Thoracic aorta (tissue), 2 donors: Measurements from ENCODE around the gene EXOC8. TPM values are rescaled to one million over a fixed set of nuclear protein-coding genes. Genes with fewer than 3 reads are reported as not detected.

ENCODE experiments used
- ATAC-seq: fragments of 150-250 bp; one replicate; pipeline ENCODE4 v1.8.0; 2017; ENCODE audit warnings: low read depth; ENCODE audit not compliant: insufficient number of reproducible peaks, low FRiP score
- DNase-seq: peaks from one replicate; pipeline ENCODE4 v3.0.0-alpha.2; 2020; ENCODE audit warnings: low spot score
- H3K27ac ChIP-seq, 2 donors: fragments of 200-600 bp; sonication (generic); 1 replicate in 1 of 2; 2 replicates in 1 of 2; pipeline ENCODE4 v1.5.1; 2016; ENCODE audit warnings: mild to moderate bottlenecking in 2 of 2, moderate library complexity in 2 of 2
- H3K27me3 ChIP-seq: fragments of 200-600 bp; sonication (generic); replicated peaks from 2 replicates; pipeline ENCODE4 v1.6.0; 2016; ENCODE audit warnings: mild to moderate bottlenecking; ENCODE audit not compliant: insufficient read depth
- H3K36me3 ChIP-seq: fragments of 200-600 bp; sonication (generic); one replicate; pipeline ENCODE4 v1.5.1; 2016
- H3K4me1 ChIP-seq, 2 donors: fragments of 200-600 bp; sonication (generic); 1 replicate in 1 of 2; 2 replicates in 1 of 2; pipeline versions ENCODE4 v1.5.1 to v1.6.0; 2016; ENCODE audit warnings: low read depth in 2 of 2, mild to moderate bottlenecking in 1 of 2; ENCODE audit not compliant: control insufficient read depth in 1 of 2
- H3K4me3 ChIP-seq: fragments of 200-600 bp; sonication (generic); 2 replicates; pipeline ENCODE4 v1.5.1; 2016; ENCODE audit warnings: mild to moderate bottlenecking
- H3K9me3 ChIP-seq: fragments of 200-600 bp; sonication (generic); 2 replicates; pipeline ENCODE4 v1.5.1; 2016
- CTCF ChIP-seq: fragments of 200-600 bp; sonication (generic); IDR thresholded peaks from one replicate; pipeline ENCODE4 v1.5.1; 2019; ENCODE audit warnings: antibody characterized with exemption
- total RNA-seq, 2 donors: library from RNA; depleted of rRNA; stranded (reverse); fragments of >200 nt; gene quantifications; one replicate each; pipeline versions ENCODE4 v1.1.0 to v1.2.3, GENCODE V29; 2016

Gene EXOC8
- total RNA-seq, 2 donors from 2014 or later: 15.0 to 21.7 TPM

- DNase-seq: no peak
- H3K27ac ChIP-seq: no peak overlapping the region
- no peak for ATAC-seq
- H3K27me3 ChIP-seq: no peaks in the 10 kb centered on the region
- no peaks in the 10 kb centered on the region for H3K9me3 ChIP-seq
- H3K4me3 ChIP-seq: no peak overlapping the region
- no peaks in the 10 kb centered on the region for H3K36me3 ChIP-seq
- no peak for TF ChIP-seq CTCF
- H3K4me1 ChIP-seq: no peaks in the 10 kb centered on the region
Observed at GRCh38 chr1:231318015-231318355, 19.7 kb downstream of the EXOC8 start.

GRCh38 chr1:231317306-231318014 lies 20.2 kb downstream of the EXOC8 start:
- Histone ChIP-seq H3K9me3 (no peaks in the 10 kb centered on the region), H3K27ac (no peak overlapping the region), H3K27me3 (no peaks in the 10 kb centered on the region), H3K36me3 (no peaks in the 10 kb centered on the region), H3K4me3 (no peak overlapping the region), H3K4me1 (no peaks in the 10 kb centered on the region)
- ATAC-seq: no peak
- no peak for DNase-seq
- no peak for TF ChIP-seq CTCF

GRCh38 chr1:231315887-231316286 lies 21.8 kb downstream of the EXOC8 start:
- Histone ChIP-seq H3K36me3 (no peaks in the 10 kb centered on the region), H3K4me1 (no peaks in the 10 kb centered on the region)

GRCh38 chr1:231313661-231314060 lies 24.0 kb downstream of the EXOC8 start:
- DNase-seq: no peak
- no peak for ATAC-seq
- Histone ChIP-seq H3K36me3 (no peaks in the 10 kb centered on the region), H3K4me3 (no peak overlapping the region), H3K27me3 (no peaks in the 10 kb centered on the region), H3K27ac (no peak overlapping the region), H3K4me1 (no peaks in the 10 kb centered on the region), H3K9me3 (no peaks in the 10 kb centered on the region)
- TF ChIP-seq CTCF: no peak

More at GRCh38 chr1:231315887-231316286, 21.8 kb downstream of the EXOC8 start:
- ATAC-seq (no peak), DNase-seq (no peak)
- TF ChIP-seq CTCF: no peak
- no peaks in the 10 kb centered on the region for H3K27me3 ChIP-seq
- no peak overlapping the region for H3K4me3 ChIP-seq
- no peak overlapping the region for H3K27ac ChIP-seq
- no peaks in the 10 kb centered on the region for H3K9me3 ChIP-seq

GRCh38 chr1:231312432-231312788 lies 25.2 kb downstream of the EXOC8 start:
- DNase-seq (no peak), ATAC-seq (no peak)
- no peaks in the 10 kb centered on the region for H3K27me3 ChIP-seq
- H3K9me3 ChIP-seq: no peaks in the 10 kb centered on the region
- H3K27ac ChIP-seq: no peak overlapping the region
- TF ChIP-seq CTCF: no peak
- H3K4me3 ChIP-seq: no peak overlapping the region
- H3K36me3 ChIP-seq: no peaks in the 10 kb centered on the region
- H3K4me1 ChIP-seq: no peaks in the 10 kb centered on the region
